Parietal lobe (tissue), 2 donors: ENCODE data around the gene GPR146. TPM values are rescaled to one million over a fixed set of nuclear protein-coding genes. Genes with fewer than 3 reads are reported as not detected.

Experiments used
- small RNA-seq: library from RNA; depleted of rRNA; stranded (forward); fragments of <200 nt; gene quantifications from one replicate; pipeline ENCODE3, GENCODE V24; 2014; ENCODE audit warnings: low replicate concordance
- total RNA-seq: library from RNA; depleted of rRNA; stranded (reverse); fragments of >200 nt; gene quantifications from one replicate; pipeline ENCODE4 v1.2.3, GENCODE V29; 2014

The GPR146 gene
- 1.3 TPM for total RNA-seq

GRCh38 chr7:1044189-1045068 lies at the start of gene GPR146:
Gene GPR146 (plus strand): TSS chr7:1044546. CDS start chr7:1057516, 12,970 bp downstream.

GRCh38 chr7:1087952-1088920 lies 43.9 kb downstream of the GPR146 start, which contains the start of gene GPER1:
Gene GPER1 (plus strand): TSS chr7:1088113. CDS start chr7:1091729, 3,616 bp downstream.

Small RNAs within 50 kb of the gene (small RNA-seq; reads per million reads assigned to genes)
- gene MIR339: 19.8 reads per million, percentile 92 among the genes with 10 or more reads in this experiment

Other genes starting within 250 kb of the GPR146 start
- gene SUN1, start 212.1 kb upstream of the GPR146 start, total RNA-seq: 335 TPM
- gene GET4, start 168.0 kb upstream of the GPR146 start, total RNA-seq: 19.1 TPM
- 30.4 TPM for gene ADAP1, start 89.9 kb upstream of the GPR146 start, total RNA-seq
- gene COX19, start 69.0 kb upstream of the GPR146 start, total RNA-seq: 46.6 TPM
- gene CYP2W1, start 61.4 kb upstream of the GPR146 start, total RNA-seq: not detected
- 1.6 TPM for gene GPER1, start 43.6 kb downstream of the GPR146 start, total RNA-seq
- gene ZFAND2A, start 115.7 kb downstream of the GPR146 start, total RNA-seq: 20.7 TPM
- gene UNCX, start 188.3 kb downstream of the GPR146 start, total RNA-seq: not detected